ENCODE data around the gene MARVELD2. TPM values are rescaled to one million over a fixed set of nuclear protein-coding genes. Genes with fewer than 3 reads are reported as not detected.

MARVELD2 gene
- total RNA-seq, 1 donor from 2014 or later: 0.90 TPM

- DNase-seq (ENCODE audit: low read depth in 2 of 2): no peak
Observed at GRCh38 chr5:69491838-69492390, 77.0 kb downstream of the MARVELD2 start.

- DNase-seq (ENCODE audit: low read depth in 2 of 2): peak in 1 of 2 donors; percentile 59
Observed at GRCh38 chr5:69492391-69492922, 77.5 kb downstream of the MARVELD2 start, which contains the start of gene OCLN. Gene OCLN (plus strand): TSS chr5:69492790. CDS start chr5:69504245, 11,455 bp downstream.

DNA sequence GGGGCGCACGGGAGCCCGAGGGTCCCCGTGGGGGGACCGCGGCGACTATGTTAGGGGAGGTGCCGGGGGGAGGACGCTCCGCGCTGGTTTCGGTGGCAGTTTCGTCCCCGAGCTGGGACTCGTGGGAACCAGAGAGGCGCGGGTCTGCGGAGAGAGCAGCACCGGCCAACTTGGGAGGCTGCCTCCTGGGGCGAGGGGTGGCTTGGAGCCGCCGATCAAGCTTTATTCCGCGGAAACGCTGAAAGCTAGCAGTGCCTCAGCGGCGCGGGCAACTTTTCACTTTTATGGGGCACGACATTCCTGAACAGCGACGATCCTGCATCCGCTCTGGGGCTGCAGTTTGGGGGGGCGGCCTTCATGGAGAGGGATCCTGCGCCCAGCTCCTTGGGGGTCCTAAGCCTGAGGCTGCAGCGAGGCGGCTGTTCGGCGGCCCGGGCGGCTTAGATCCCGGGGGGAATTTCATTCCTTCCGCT is 78.0 kb downstream of the MARVELD2 start:
- peak in 1 of 2 donors; percentile 22 for DNase-seq (ENCODE audit: low read depth in 2 of 2)

- peak in 1 of 2 donors; percentile 28 for DNase-seq (ENCODE audit: low read depth in 2 of 2)
Observed at GRCh38 chr5:69493396-69494133, 78.6 kb downstream of the MARVELD2 start.

Other genes with a start within 250 kb of the MARVELD2 start
- 37.0 and 115 TPM in 2 replicates for gene CCNB1, start 248.0 kb upstream of the MARVELD2 start, total RNA-seq
- gene CENPH, start 225.5 kb upstream of the MARVELD2 start, total RNA-seq: 3.5 and 8.9 TPM in 2 replicates
- 24.9 and 37.9 TPM in 2 replicates for gene CDK7, start 180.2 kb upstream of the MARVELD2 start, total RNA-seq
- 2.9 and 3.0 TPM in 2 replicates for gene CCDC125, start 82.3 kb upstream of the MARVELD2 start, total RNA-seq
- gene AK6, start 45.6 kb upstream of the MARVELD2 start, total RNA-seq: 15.6 and 16.7 TPM in 2 replicates
- gene TAF9, start 45.6 kb upstream of the MARVELD2 start, total RNA-seq: 63.3 and 78.7 TPM in 2 replicates
- 9.0 and 11.7 TPM in 2 replicates for gene RAD17, start 45.3 kb upstream of the MARVELD2 start, total RNA-seq
- 0.90 and 1.5 TPM in 2 replicates for gene OCLN, start 77.7 kb downstream of the MARVELD2 start, total RNA-seq
- gene GTF2H2C, start 145.1 kb downstream of the MARVELD2 start, total RNA-seq: 15.8 and 25.3 TPM in 2 replicates

Measured in dermis microvascular lymphatic vessel endothelial cell (primary cell).